Cortex of kidney (tissue), 1 donor: ENCODE measurements around the gene JOSD2.
"Not testable (repeated sequence)": the region's sequence is repeated elsewhere in the genome, so short reads cannot be mapped to it uniquely, and the experiment has no call there.

Source experiments
- DNase-seq: peaks from one replicate; lab custom pipeline; 2025; lab: John Stamatoyannopoulos, UW

JOSD2 gene

GRCh38 chr19:50475736-50476223 lies 35.2 kb downstream of the JOSD2 start:
- DNase-seq: no peak

GRCh38 chr19:50475101-50475568 lies 35.9 kb downstream of the JOSD2 start:
- no peak for DNase-seq

GRCh38 chr19:50473336-50473735 lies 37.7 kb downstream of the JOSD2 start:
- DNase-seq: not testable (repeated sequence)

GRCh38 chr19:50468818-50469217 lies 42.2 kb downstream of the JOSD2 start:
- no peak for DNase-seq

- DNase-seq: no peak
Measured at GRCh38 chr19:50467566-50467965, 43.4 kb downstream of the JOSD2 start.

GRCh38 chr19:50466706-50467039 lies 44.3 kb downstream of the JOSD2 start:
- no peak for DNase-seq

- no peak for DNase-seq
Measured at GRCh38 chr19:50465986-50466705, 44.8 kb downstream of the JOSD2 start.

GRCh38 chr19:50465000-50465399 lies 46.0 kb downstream of the JOSD2 start:
- no peak for DNase-seq

- no peak for DNase-seq
Measured at GRCh38 chr19:50464348-50464747, 46.6 kb downstream of the JOSD2 start.

- no peak for DNase-seq
Measured at GRCh38 chr19:50462970-50463369, 48.0 kb downstream of the JOSD2 start.

- DNase-seq: no peak
Measured at GRCh38 chr19:50461066-50461875, 49.7 kb downstream of the JOSD2 start.

- no peak for DNase-seq
Measured at GRCh38 chr19:50460161-50460765, 50.7 kb downstream of the JOSD2 start.

GRCh38 chr19:50459638-50460037 lies 51.4 kb downstream of the JOSD2 start:
- no peak for DNase-seq

- DNase-seq: no peak
Measured at GRCh38 chr19:50459067-50459456, 51.9 kb downstream of the JOSD2 start.

- DNase-seq: no peak
Measured at GRCh38 chr19:50458396-50459066, 52.5 kb downstream of the JOSD2 start.

- DNase-seq: no peak
Measured at GRCh38 chr19:50457300-50457699, 53.7 kb downstream of the JOSD2 start.
